Activated T-helper 1 cell treated with anti-CD3 and anti-CD28 coated beads, Interleukin-2, amount 50 U/mL, for 16 hours (primary cell): Measurements from ENCODE around the gene CCT8.

Source experiments
- DNase-seq, 2 donors: peaks; one replicate each; pipeline ENCODE4 v3.0.0-alpha.2; 2020; ENCODE audit warnings: low read depth in 1 of 2, low spot score in 1 of 2

The CCT8 gene

GRCh38 chr21:29078869-29079767, 5.7 kb upstream of the CCT8 start:
- DNase-seq = no peak

GRCh38 chr21:29077651-29078090, 4.2 kb upstream of the CCT8 start:
- no peak for DNase-seq

GRCh38 chr21:29076731-29077640, 3.5 kb upstream of the CCT8 start:
- peak; percentile 32 to 52 for DNase-seq

GRCh38 chr21:29075706-29076466, 2.4 kb upstream of the CCT8 start:
- DNase-seq = no peak

GRCh38 chr21:29074783-29075182, 1.3 kb upstream of the CCT8 start:
- no peak for DNase-seq

GRCh38 chr21:29074007-29074376, 544 bp upstream of the CCT8 start:
- no peak for DNase-seq

- no peak for DNase-seq
These were observed 601 bp downstream of the CCT8 start for GRCh38 chr21:29072873-29073221.

- no peak for DNase-seq
These were observed 8.5 kb downstream of the CCT8 start for GRCh38 chr21:29064850-29065481.

- DNase-seq = no peak
These were observed 16.9 kb downstream of the CCT8 start for GRCh38 chr21:29056538-29057050.

- no peak for DNase-seq
These were observed 17.4 kb downstream of the CCT8 start for GRCh38 chr21:29056005-29056404.

- no peak for DNase-seq
These were observed 18.4 kb downstream of the CCT8 start for GRCh38 chr21:29055080-29055479.

GRCh38 chr21:29053656-29054055, 19.8 kb downstream of the CCT8 start:
- DNase-seq = no peak

- no peak for DNase-seq
These were observed 20.4 kb downstream of the CCT8 start for GRCh38 chr21:29053011-29053553.

- DNase-seq = no peak
These were observed 21.2 kb downstream of the CCT8 start for GRCh38 chr21:29052224-29052623.

- no peak for DNase-seq
These were observed 38.8 kb downstream of the CCT8 start for GRCh38 chr21:29034678-29035077.

GRCh38 chr21:29033871-29034270, 39.6 kb downstream of the CCT8 start:
- no peak for DNase-seq

- DNase-seq = no peak
These were observed 40.1 kb downstream of the CCT8 start for GRCh38 chr21:29033301-29033700.

- no peak for DNase-seq
These were observed 42.5 kb downstream of the CCT8 start for GRCh38 chr21:29030909-29031308.

- DNase-seq = no peak
These were observed 43.9 kb downstream of the CCT8 start for GRCh38 chr21:29029524-29029923.

- DNase-seq = no peak
These were observed 48.1 kb downstream of the CCT8 start for GRCh38 chr21:29025328-29025713.
